ENCODE data around the gene ZEB1. TPM values are rescaled to one million over a fixed set of nuclear protein-coding genes. Genes with fewer than 3 reads are reported as not detected.

The ZEB1 gene
- total RNA-seq, 1 donor from 2014 or later, result 162 TPM

GRCh38 chr10:31578951-31579350 is 259.9 kb downstream of the ZEB1 start:
- Mint-ChIP-seq H3K27ac (ENCODE audit: unreplicated experiment) (no peak overlapping the region), H3K36me3 (ENCODE audit: unreplicated experiment) (peaks cover 24% of the 10 kb centered on the region), H3K4me3 (ENCODE audit: unreplicated experiment) (no peak overlapping the region), H3K4me1 (ENCODE audit: low read depth, unreplicated experiment) (peaks cover 2% of the 10 kb centered on the region), H3K27me3 (ENCODE audit: unreplicated experiment) (peaks cover 5% of the 10 kb centered on the region), H3K9me3 (ENCODE audit: unreplicated experiment) (peaks cover 12% of the 10 kb centered on the region)
- no peak for DNase-seq
- TF ChIP-seq CTCF (IDR thresholded peaks at IDR 0.05; ENCODE audit: partially characterized antibody, unreplicated experiment), result no peak
